GM12878 (cell line): Measurements from ENCODE around the gene BCKDHA. TPM values are rescaled to one million over a fixed set of nuclear protein-coding genes. Genes with fewer than 3 reads are reported as not detected.

Source experiments
- ATAC-seq: fragments of 200-7000 bp; cut with Tn5 transposase; 3 replicates; pipeline ENCODE4 v1.9.1; 2020; ENCODE audit warnings: mild to moderate bottlenecking, moderate library complexity
- BruUV-seq: library from RNA; stranded (reverse); fragments of 400-500 nt; replicated peaks from 2 replicates; lab custom pipeline; 2021; lab: Mats Ljungman, UMichigan
- CTCF ChIA-PET: fragments of 300-600 bp; sonication (Branson Sonifier 250); formaldehyde crosslinking; extraction: SDS; loops from one replicate; lab custom pipeline; 2021; ENCODE audit warnings: inconsistent platforms; lab: Yijun Ruan, JAX
- POLR2A ChIA-PET: fragments of 350-600 bp; formaldehyde crosslinking; extraction: SDS; loops from one replicate; lab custom pipeline; 2021; ENCODE audit warnings: inconsistent platforms; lab: Charles Lee
- RAD21 ChIA-PET: fragments of 300-600 bp; sonication (Branson Sonifier 250); formaldehyde crosslinking; loops from one replicate; lab custom pipeline; 2023; ENCODE audit warnings: antibody characterized with exemption; ENCODE audit not compliant: unreplicated experiment; lab: Charles Lee
- SMC1A ChIA-PET: fragments of 300-600 bp; sonication (Branson Sonifier 250); formaldehyde crosslinking; loops from one replicate; lab custom pipeline; 2023; ENCODE audit not compliant: unreplicated experiment, uncharacterized antibody; lab: Charles Lee
- DNase-seq: peaks from one replicate; pipeline ENCODE4 v3.0.0-alpha.2; 2011; ENCODE audit warnings: low read depth, low spot score
- FAIRE-seq: peaks from 3 replicates; lab custom pipeline; 2011; peaks lifted over from hg19 to GRCh38; lab: Jason Lieb, UNC
- H2AFZ ChIP-seq: 2 replicates; pipeline ENCODE4 v1.6.0; 2011; ENCODE audit warnings: low read depth, low read length, control low read depth; ENCODE audit not compliant: control insufficient read depth
- H3K27ac ChIP-seq: 2 replicates; pipeline ENCODE4 v1.5.1; 2011; ENCODE audit warnings: control low read depth; ENCODE audit not compliant: control insufficient read depth, insufficient read depth
- H3K27me3 ChIP-seq, 2 experiments: replicated peaks in 1 of 2; 2 replicates each; pipeline versions ENCODE4 v1.6.0 to v1.6.1; 2011; ENCODE audit warnings: low read length in 1 of 2; ENCODE audit not compliant: control insufficient read depth in 2 of 2, insufficient read depth in 2 of 2
- H3K36me3 ChIP-seq, 2 experiments: 2 replicates each; pipeline ENCODE4 v1.5.1; 2011; ENCODE audit warnings: low read length in 1 of 2; ENCODE audit not compliant: control insufficient read depth in 2 of 2, insufficient read depth in 2 of 2
- H3K4me1 ChIP-seq: 2 replicates; pipeline ENCODE4 v1.6.1; 2011; ENCODE audit warnings: mild to moderate bottlenecking, low read length, moderate library complexity, mixed read lengths; ENCODE audit not compliant: control insufficient read depth, insufficient read depth
- H3K4me2 ChIP-seq: 2 replicates; pipeline ENCODE4 v1.6.0; 2011; ENCODE audit warnings: control low read depth; ENCODE audit not compliant: control insufficient read depth, insufficient read depth
- H3K4me3 ChIP-seq: fragments of 200-600 bp; sonication (generic); 2 replicates; pipeline ENCODE4 v1.5.1; 2016
- H3K79me2 ChIP-seq: 2 replicates; pipeline ENCODE4 v1.6.0; 2011; ENCODE audit warnings: low read length; ENCODE audit not compliant: control insufficient read depth, insufficient read depth
- H3K9ac ChIP-seq: 2 replicates; pipeline ENCODE4 v1.8.0; 2011; ENCODE audit warnings: low read length, control low read depth, mixed read lengths; ENCODE audit not compliant: control insufficient read depth, insufficient read depth
- H3K9me3 ChIP-seq: replicated peaks from 3 replicates; pipeline ENCODE4 v1.5.1; 2011; ENCODE audit warnings: mild to moderate bottlenecking, low read length; ENCODE audit not compliant: control insufficient read depth, insufficient read depth
- H4K20me1 ChIP-seq: 2 replicates; pipeline ENCODE4 v1.6.0; 2011; ENCODE audit not compliant: control insufficient read depth, insufficient read depth
- BHLHE40 ChIP-seq, 2 experiments: fragments of 450-650 bp in 1 of 2; IDR thresholded peaks; 2 replicates each; pipeline ENCODE4 v1.6.1; 2011 to 2017; ENCODE audit warnings: low read depth in 2 of 2, borderline replicate concordance in 1 of 2, improper control_type of control experiment in 1 of 2, low read length in 1 of 2, mild to moderate bottlenecking in 1 of 2
- GABPA ChIP-seq: IDR thresholded peaks from 2 replicates; pipeline ENCODE4 v1.6.1; 2014; ENCODE audit warnings: antibody characterized with exemption, low read depth, mild to moderate bottlenecking, inconsistent platforms
- HDAC2 ChIP-seq: fragments of 200-600 bp; sonication (generic); IDR thresholded peaks from 2 replicates; pipeline ENCODE4 v1.6.1; 2017
- IRF3 ChIP-seq: fragments of 450-650 bp; IDR thresholded peaks from 2 replicates; pipeline ENCODE4 v1.6.1; 2014; ENCODE audit warnings: mild to moderate bottlenecking
- KDM1A ChIP-seq: fragments of 200-600 bp; sonication (generic); IDR thresholded peaks from 2 replicates; pipeline ENCODE4 v1.6.1; 2016; ENCODE audit warnings: borderline replicate concordance
- NR2C1 ChIP-seq: fragments of 450-650 bp; IDR thresholded peaks from 2 replicates; pipeline ENCODE4 v1.6.1; 2017; ENCODE audit warnings: antibody characterized with exemption, mild to moderate bottlenecking, moderate library complexity
- PAX5 ChIP-seq: IDR thresholded peaks from 2 replicates; pipeline ENCODE4 v1.6.1; 2011; ENCODE audit warnings: low read depth, low read length, borderline replicate concordance
- POLR2AphosphoS5 ChIP-seq: IDR thresholded peaks from 2 replicates; pipeline ENCODE4 v1.6.1; 2011; ENCODE audit warnings: mild to moderate bottlenecking, low read length, inconsistent platforms
- POU2F2 ChIP-seq: IDR thresholded peaks from 3 replicates; pipeline ENCODE4 v1.6.1; 2011; ENCODE audit warnings: low read depth, mild to moderate bottlenecking, low read length, borderline replicate concordance
- RUNX3 ChIP-seq: IDR thresholded peaks from 2 replicates; pipeline ENCODE4 v1.6.1; 2012; ENCODE audit warnings: low read length, inconsistent platforms
- SRF ChIP-seq, 2 experiments: IDR thresholded peaks; 2 replicates each; pipeline ENCODE4 v1.6.1; 2011; ENCODE audit warnings: low read depth in 2 of 2, low read length in 2 of 2, mild to moderate bottlenecking in 1 of 2, moderate library complexity in 1 of 2
- WGBS: methylation state at CpG from one replicate; pipeline ENCODE4 v1.1.6; 2016; ENCODE audit warnings: low lambda C conversion rate; ENCODE audit not compliant: insufficient replicate concordance, insufficient coverage; ENCODE audit errors: missing lambda C conversion rate; 5-methylcytosine and 5-hydroxymethylcytosine counted together
- in situ Hi-C: fragments of 300-500 bp; cut with MboI; formaldehyde crosslinking; loops from 9 replicates; pipeline ENCODE4 v1.14.3; 2018; ENCODE audit warnings: mixed read lengths
- intact Hi-C: fragments of 100-400 bp; cut with micrococcal nuclease; formaldehyde crosslinking; loops from one replicate; pipeline ENCODE4 v1.14.2; 2022; ENCODE audit not compliant: unreplicated experiment
- polyA plus RNA-seq, 11 experiments: library from polyadenylated mRNA; depleted of rRNA in 4 of 11; unstranded in 6 of 11; stranded (reverse) in 5 of 11; fragments of >200 nt; fragmentation: Nextera tagmentation in 4 of 11; fragmentation: Illumina TruSeq in 1 of 11; extraction: Ambion mirVana in 4 of 11; extraction: Trizol in 1 of 11; gene quantifications; 1 replicate in 1 of 11; 2 replicates in 10 of 11; pipeline versions ENCODE4 v1.2.1 to v1.2.3, GENCODE V29; 2011 to 2016; ENCODE audit warnings: inconsistent platforms in 2 of 11, missing spikeins in 2 of 11, low read depth in 1 of 11
- total RNA-seq, 4 experiments: library from RNA; depleted of rRNA in 3 of 4; stranded (reverse); fragments of >200 nt in 3 of 4; fragmentation: Illumina TruSeq in 1 of 4; extraction: Trizol in 1 of 4; gene quantifications; 2 replicates each; pipeline versions ENCODE4 v1.2.1 to v1.2.3, GENCODE V29; 2013 to 2021
- TF ChIP-seq, protein P1 (sequence below), 3 experiments: IDR thresholded peaks in 2 of 3; conservative IDR thresholded peaks in 1 of 3; 2 replicates each; pipeline ENCODE4 v1.5.1; 2011; ENCODE audit warnings: low read depth in 3 of 3, low read length in 3 of 3, mild to moderate bottlenecking in 3 of 3, control low read depth in 2 of 3, moderate library complexity in 2 of 3, inconsistent platforms in 1 of 3, mixed read lengths in 1 of 3; ENCODE audit not compliant: control insufficient read depth in 2 of 3, insufficient read depth in 1 of 3; ENCODE audit errors: extremely low read depth in 1 of 3
- TF ChIP-seq, protein P2 (sequence below): fragments of 450-650 bp; formaldehyde crosslinking; IDR thresholded peaks from 2 replicates; pipeline ENCODE4 v1.5.0; 2022; ENCODE audit warnings: mild to moderate bottlenecking, missing genetic modification characterization

BCKDHA gene
- total and polyA plus RNA-seq, 10 of the 15 experiments (the other 5 are each of a cell fraction or from before 2014, with no cell fraction given), result 9.9 to 107 (median 46.4) TPM

DNA sequence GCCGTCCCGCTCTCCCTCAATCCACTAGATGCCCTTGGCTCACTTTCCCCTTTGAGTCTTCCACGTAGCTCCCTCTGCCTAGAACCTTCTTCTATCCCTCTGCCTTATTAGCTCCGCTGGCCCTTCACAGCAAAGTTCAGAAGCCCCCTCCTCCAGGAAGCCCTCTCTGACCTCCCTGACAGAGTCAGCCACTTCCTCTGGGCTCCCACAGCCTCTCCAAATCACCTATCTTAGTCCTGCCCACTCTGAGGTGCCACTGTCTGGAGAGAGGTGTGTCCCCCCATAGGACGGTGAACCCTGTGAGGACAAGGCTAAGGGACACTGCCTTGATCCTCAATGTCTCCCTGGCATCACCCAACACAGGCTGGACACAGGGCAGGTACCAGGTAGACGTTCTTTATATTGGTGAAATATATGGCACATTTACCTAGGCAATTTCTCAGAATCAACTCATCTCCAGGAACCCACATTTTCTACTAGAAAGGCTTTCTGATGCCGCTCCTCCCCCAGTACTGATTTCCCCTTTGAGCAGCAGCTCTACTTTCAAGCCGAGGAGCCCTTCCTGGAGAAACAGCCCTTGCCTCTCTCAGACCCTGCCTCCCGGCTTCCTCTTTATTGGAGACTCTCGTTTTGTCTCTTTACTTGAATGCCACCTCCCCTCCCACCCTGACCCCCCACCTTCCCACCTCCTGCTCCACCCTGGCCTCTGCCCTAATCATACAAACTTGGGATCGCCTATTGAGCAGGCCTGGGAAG, 40.5 kb upstream of the BCKDHA start (continued):
- TF ChIP-seq BHLHE40 (IDR thresholded peaks at IDR 0.05; ENCODE audit: borderline replicate concordance in 1 of 2, low read depth in 2 of 2, low read length in 1 of 2) (no peak), IRF3 (no peak), RUNX3 (no peak), HDAC2 (no peak), KDM1A (no peak), POU2F2 (no peak), GABPA (no peak)
- TF ChIP-seq, protein P1, sequence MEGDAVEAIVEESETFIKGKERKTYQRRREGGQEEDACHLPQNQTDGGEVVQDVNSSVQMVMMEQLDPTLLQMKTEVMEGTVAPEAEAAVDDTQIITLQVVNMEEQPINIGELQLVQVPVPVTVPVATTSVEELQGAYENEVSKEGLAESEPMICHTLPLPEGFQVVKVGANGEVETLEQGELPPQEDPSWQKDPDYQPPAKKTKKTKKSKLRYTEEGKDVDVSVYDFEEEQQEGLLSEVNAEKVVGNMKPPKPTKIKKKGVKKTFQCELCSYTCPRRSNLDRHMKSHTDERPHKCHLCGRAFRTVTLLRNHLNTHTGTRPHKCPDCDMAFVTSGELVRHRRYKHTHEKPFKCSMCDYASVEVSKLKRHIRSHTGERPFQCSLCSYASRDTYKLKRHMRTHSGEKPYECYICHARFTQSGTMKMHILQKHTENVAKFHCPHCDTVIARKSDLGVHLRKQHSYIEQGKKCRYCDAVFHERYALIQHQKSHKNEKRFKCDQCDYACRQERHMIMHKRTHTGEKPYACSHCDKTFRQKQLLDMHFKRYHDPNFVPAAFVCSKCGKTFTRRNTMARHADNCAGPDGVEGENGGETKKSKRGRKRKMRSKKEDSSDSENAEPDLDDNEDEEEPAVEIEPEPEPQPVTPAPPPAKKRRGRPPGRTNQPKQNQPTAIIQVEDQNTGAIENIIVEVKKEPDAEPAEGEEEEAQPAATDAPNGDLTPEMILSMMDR (IDR thresholded peaks at IDR 0.05 in 2 of 3, conservative IDR thresholded peaks at IDR 0.05 in 1 of 3; ENCODE audit: control insufficient read depth in 2 of 3, extremely low read depth in 1 of 3, insufficient read depth in 1 of 3, low read depth in 3 of 3, low read length in 3 of 3), result no peak
- TF ChIP-seq, all 136 proteins: peak for 0

DNA sequence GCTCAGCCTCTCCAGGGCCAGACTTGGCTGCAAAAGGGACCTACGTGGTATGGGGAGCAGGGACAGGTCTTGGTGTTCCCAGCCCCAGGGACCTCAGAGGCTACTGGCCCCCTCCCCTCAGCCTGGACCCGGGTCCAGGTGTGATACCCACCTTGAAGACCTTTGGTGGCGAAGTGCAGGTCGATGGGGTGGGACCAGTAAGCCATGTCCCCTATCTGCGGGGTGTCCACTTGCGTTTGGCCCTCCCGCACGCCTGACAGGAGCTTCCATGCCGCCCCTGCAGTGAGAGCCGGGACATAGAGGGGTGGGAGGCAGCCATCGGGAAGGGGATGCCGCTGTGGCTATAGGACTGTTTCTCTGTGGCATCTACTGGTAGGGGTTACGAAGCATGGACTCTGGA, 39.9 kb upstream of the BCKDHA start:
- H3K9ac ChIP-seq, result no peak overlapping the region
- intact Hi-C loops, result no loop called here
- TF ChIP-seq NR2C1 (no peak), PAX5 (no peak), POLR2AphosphoS5 (no peak), SRF (IDR thresholded peaks at IDR 0.05; ENCODE audit: low read depth in 2 of 2, low read length in 2 of 2) (no peak)
- TF ChIP-seq, protein P2, sequence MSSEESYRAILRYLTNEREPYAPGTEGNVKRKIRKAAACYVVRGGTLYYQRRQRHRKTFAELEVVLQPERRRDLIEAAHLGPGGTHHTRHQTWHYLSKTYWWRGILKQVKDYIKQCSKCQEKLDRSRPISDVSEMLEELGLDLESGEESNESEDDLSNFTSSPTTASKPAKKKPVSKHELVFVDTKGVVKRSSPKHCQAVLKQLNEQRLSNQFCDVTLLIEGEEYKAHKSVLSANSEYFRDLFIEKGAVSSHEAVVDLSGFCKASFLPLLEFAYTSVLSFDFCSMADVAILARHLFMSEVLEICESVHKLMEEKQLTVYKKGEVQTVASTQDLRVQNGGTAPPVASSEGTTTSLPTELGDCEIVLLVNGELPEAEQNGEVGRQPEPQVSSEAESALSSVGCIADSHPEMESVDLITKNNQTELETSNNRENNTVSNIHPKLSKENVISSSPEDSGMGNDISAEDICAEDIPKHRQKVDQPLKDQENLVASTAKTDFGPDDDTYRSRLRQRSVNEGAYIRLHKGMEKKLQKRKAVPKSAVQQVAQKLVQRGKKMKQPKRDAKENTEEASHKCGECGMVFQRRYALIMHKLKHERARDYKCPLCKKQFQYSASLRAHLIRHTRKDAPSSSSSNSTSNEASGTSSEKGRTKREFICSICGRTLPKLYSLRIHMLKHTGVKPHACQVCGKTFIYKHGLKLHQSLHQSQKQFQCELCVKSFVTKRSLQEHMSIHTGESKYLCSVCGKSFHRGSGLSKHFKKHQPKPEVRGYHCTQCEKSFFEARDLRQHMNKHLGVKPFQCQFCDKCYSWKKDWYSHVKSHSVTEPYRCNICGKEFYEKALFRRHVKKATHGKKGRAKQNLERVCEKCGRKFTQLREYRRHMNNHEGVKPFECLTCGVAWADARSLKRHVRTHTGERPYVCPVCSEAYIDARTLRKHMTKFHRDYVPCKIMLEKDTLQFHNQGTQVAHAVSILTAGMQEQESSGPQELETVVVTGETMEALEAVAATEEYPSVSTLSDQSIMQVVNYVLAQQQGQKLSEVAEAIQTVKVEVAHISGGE (CRISPR knock-in tag), result no peak

More for the DNA sequence above, 39.9 kb upstream of the BCKDHA start:
- Histone ChIP-seq H3K4me2 (no peak overlapping the region), H3K79me2 (peaks cover 9% of the 10 kb centered on the region), H3K9me3 (no peaks in the 10 kb centered on the region), H3K27ac (no peak overlapping the region), H3K27me3 (no peaks in the 10 kb centered on the region), H2AFZ (no peak overlapping the region), H3K4me1 (peaks cover 7% of the 10 kb centered on the region), H3K4me3 (no peak overlapping the region), H4K20me1 (no peaks in the 10 kb centered on the region), H3K36me3 (no peaks in the 10 kb centered on the region; a peak in 1 of 4 replicates)
- ATAC-seq (no peak), DNase-seq (no peak), FAIRE-seq (no peak)
- no TSS peak for BruUV-seq
- POLR2A ChIA-PET, result no interaction called here
- 94% methylated on average over 13 of the region's 13 CpGs for WGBS
- CTCF ChIA-PET, result interaction anchor here (0.9 kb wide), 1 partner anchor 50 kb away, joined by 3 read pairs; no protein-coding TSS in a partner anchor
- RAD21 ChIA-PET, result interaction anchor here (0.8 kb wide), 1 partner anchor 24 kb away, joined by 3 read pairs; no protein-coding TSS in a partner anchor
- in situ Hi-C loops, result no loop called here
- SMC1A ChIA-PET, result interaction anchor here (1.0 kb wide), 1 partner anchor 10 kb away, joined by 3 read pairs; no protein-coding TSS in a partner anchor
